SK-N-SH (cell line): ENCODE results near the gene NOVA1. TPM values are rescaled to one million over a fixed set of nuclear protein-coding genes. Genes with fewer than 3 reads are reported as not detected.

Experiments
- CTCF ChIA-PET: fragments of 300-600, 350-600 bp; formaldehyde crosslinking; extraction: SDS; loops from one replicate; lab custom pipeline; 2021; lab: Yijun Ruan, JAX
- POLR2A ChIA-PET: fragments of 350-600 bp; sonication (Branson Sonifier 250); formaldehyde crosslinking; extraction: SDS; loops from one replicate; lab custom pipeline; 2020; ENCODE audit warnings: antibody characterized with exemption, inconsistent platforms; lab: Yijun Ruan, JAX
- DNase-seq: peaks from one replicate; pipeline ENCODE4 v3.0.0; 2012
- H2AFZ ChIP-seq: fragments of 200-600 bp; sonication (generic); 2 replicates; pipeline ENCODE4 v1.8.1; 2016; ENCODE audit warnings: antibody characterized with exemption, mild to moderate bottlenecking, low read depth
- H3F3A ChIP-seq: fragments of 200-600 bp; sonication (generic); replicated peaks from 2 replicates; pipeline ENCODE3; 2016; ENCODE audit warnings: antibody characterized with exemption, mild to moderate bottlenecking; ENCODE audit not compliant: insufficient read depth
- H3K27ac ChIP-seq, 2 experiments: fragments of 200-500 bp in 1 of 2; fragments of 200-600 bp in 1 of 2; sonication (Bioruptor generic) in 1 of 2; sonication (generic), shearing (Covaris generic) in 1 of 2; 2 replicates each; pipeline versions ENCODE4 v1.5.1 to v1.6.1; 2014 to 2016; ENCODE audit warnings: low read depth in 2 of 2, inconsistent platforms in 1 of 2, low read length in 1 of 2, mild to moderate bottlenecking in 1 of 2, mixed read lengths in 1 of 2
- H3K27me3 ChIP-seq: fragments of 200-600 bp; sonication (generic), shearing (Covaris generic); 2 replicates; pipeline ENCODE4 v1.6.1; 2016; ENCODE audit warnings: mixed run types; ENCODE audit not compliant: insufficient read depth
- H3K36me3 ChIP-seq, 2 experiments: fragments of 200-500 bp in 1 of 2; fragments of 200-600 bp in 1 of 2; sonication (Bioruptor generic) in 1 of 2; sonication (generic) in 1 of 2; replicated peaks in 1 of 2; 2 replicates each; pipeline versions ENCODE3 to v1.5.1; 2014 to 2016; ENCODE audit warnings: low read length in 1 of 2, mild to moderate bottlenecking in 1 of 2; ENCODE audit not compliant: insufficient read depth in 2 of 2, control insufficient read depth in 1 of 2
- H3K4me1 ChIP-seq, 2 experiments: fragments of 200-500 bp in 1 of 2; fragments of 200-600 bp in 1 of 2; sonication (Bioruptor generic) in 1 of 2; sonication (generic), shearing (Covaris generic) in 1 of 2; 2 replicates each; pipeline versions ENCODE4 v1.5.1 to v1.6.1; 2014 to 2016; ENCODE audit warnings: low read depth in 1 of 2, low read length in 1 of 2, mixed run types in 1 of 2; ENCODE audit not compliant: insufficient read depth in 2 of 2, control insufficient read depth in 1 of 2
- H3K4me2 ChIP-seq: fragments of 200-600 bp; sonication (generic), shearing (Covaris generic); 2 replicates; pipeline ENCODE4 v1.6.1; 2017; ENCODE audit warnings: mixed run types
- H3K4me3 ChIP-seq, 2 experiments: fragments of 200-500 bp in 1 of 2; fragments of 200-600 bp in 1 of 2; sonication (Bioruptor generic) in 1 of 2; sonication (generic), shearing (Covaris generic) in 1 of 2; 2 replicates each; pipeline versions ENCODE4 v1.5.1 to v1.8.1; 2014 to 2016; ENCODE audit warnings: low read depth in 2 of 2, inconsistent platforms in 1 of 2, low read length in 1 of 2, mild to moderate bottlenecking in 1 of 2, mixed read lengths in 1 of 2, moderate library complexity in 1 of 2
- H3K79me2 ChIP-seq: fragments of 200-600 bp; sonication (generic); 2 replicates; pipeline ENCODE4 v1.8.1; 2017; ENCODE audit warnings: mild to moderate bottlenecking; ENCODE audit not compliant: insufficient read depth
- H3K9ac ChIP-seq: fragments of 200-600 bp; sonication (generic); 2 replicates; pipeline ENCODE4 v1.6.1; 2017; ENCODE audit warnings: mixed run types
- H3K9me2 ChIP-seq: fragments of 200-600 bp; sonication (generic); 2 replicates; pipeline ENCODE4 v1.6.1; 2017; ENCODE audit warnings: mixed run types
- H3K9me3 ChIP-seq: fragments of 200-600 bp; sonication (generic); 2 replicates; pipeline ENCODE4 v1.6.1; 2017; ENCODE audit warnings: mixed run types, mild to moderate bottlenecking, moderate library complexity
- H4K20me1 ChIP-seq: fragments of 200-600 bp; sonication (generic); 2 replicates; pipeline ENCODE4 v1.6.1; 2017; ENCODE audit warnings: mild to moderate bottlenecking, mixed run types; ENCODE audit not compliant: insufficient read depth
- CHD2 ChIP-seq: fragments of 150-350 bp; IDR thresholded peaks from 2 replicates; pipeline ENCODE4 v1.6.1; 2018; ENCODE audit warnings: low read length; ENCODE audit not compliant: partially characterized antibody
- ELF1 ChIP-seq: IDR thresholded peaks from 2 replicates; pipeline ENCODE4 v1.4.0; 2012
- EP300 ChIP-seq, 2 experiments: IDR thresholded peaks; 2 replicates each; pipeline versions ENCODE4 v1.4.0 to v1.6.1; 2012; ENCODE audit warnings: borderline replicate concordance in 1 of 2, low read depth in 1 of 2, low read length in 1 of 2
- FOSL2 ChIP-seq: IDR thresholded peaks from 2 replicates; pipeline ENCODE4 v1.4.0; 2012; ENCODE audit warnings: low read depth, mild to moderate bottlenecking, moderate library complexity, borderline replicate concordance
- FOXJ3 ChIP-seq: sonication (generic); formaldehyde crosslinking; IDR thresholded peaks from 2 replicates; pipeline ENCODE4 v1.5.1; 2020; ENCODE audit warnings: mild to moderate bottlenecking, missing genetic modification reagents
- FOXM1 ChIP-seq: IDR thresholded peaks from 2 replicates; pipeline ENCODE4 v1.4.0; 2012; ENCODE audit warnings: low read depth, mild to moderate bottlenecking
- GABPA ChIP-seq: IDR thresholded peaks from 2 replicates; pipeline ENCODE4 v1.4.0; 2012; ENCODE audit warnings: low read depth, mild to moderate bottlenecking
- GATA2 ChIP-seq: sonication (generic); formaldehyde crosslinking; IDR thresholded peaks from 2 replicates; pipeline ENCODE4 v1.5.0; 2020; ENCODE audit warnings: mild to moderate bottlenecking, missing genetic modification reagents
- JUND ChIP-seq: IDR thresholded peaks from 2 replicates; pipeline ENCODE4 v1.4.0; 2012
- MEF2A ChIP-seq: IDR thresholded peaks from 2 replicates; pipeline ENCODE4 v1.4.0; 2012; ENCODE audit warnings: low read depth, borderline replicate concordance
- MXI1 ChIP-seq: IDR thresholded peaks from 2 replicates; pipeline ENCODE4 v1.6.1; 2012; ENCODE audit warnings: mild to moderate bottlenecking, low read depth, low read length, improper control_type of control experiment
- PBX3 ChIP-seq: IDR thresholded peaks from 2 replicates; pipeline ENCODE4; 2012
- POLR2AphosphoS5 ChIP-seq: IDR thresholded peaks from 2 replicates; pipeline ENCODE4 v1.6.1; 2012; ENCODE audit warnings: low read depth, low read length
- RFX5 ChIP-seq: IDR thresholded peaks from 2 replicates; pipeline ENCODE4 v1.6.1; 2012; ENCODE audit warnings: mild to moderate bottlenecking, improper control_type of control experiment, low read length
- SMC3 ChIP-seq: IDR thresholded peaks from 2 replicates; pipeline ENCODE4 v1.6.1; 2012; ENCODE audit warnings: low read depth, low read length, improper control_type of control experiment
- TEAD4 ChIP-seq: IDR thresholded peaks from 2 replicates; pipeline ENCODE4 v1.4.0; 2012; ENCODE audit warnings: mild to moderate bottlenecking, borderline replicate concordance; ENCODE audit not compliant: insufficient read depth
- USF2 ChIP-seq: fragments of 150-350 bp; IDR thresholded peaks from 2 replicates; pipeline ENCODE4 v1.6.1; 2017; ENCODE audit warnings: antibody characterized with exemption, low read length, low read depth, borderline replicate concordance
- ZBTB33 ChIP-seq: IDR thresholded peaks from 2 replicates; pipeline ENCODE4 v1.4.0; 2012; ENCODE audit warnings: low read depth, borderline replicate concordance
- WGBS: methylation state at CpG from one replicate; pipeline ENCODE4 v1.1.6; 2017; ENCODE audit warnings: low lambda C conversion rate; 5-methylcytosine and 5-hydroxymethylcytosine counted together
- polyA plus RNA-seq, 3 experiments: library from polyadenylated mRNA; depleted of rRNA; stranded (reverse); fragments of >200 nt; gene quantifications; 2 replicates each; pipeline ENCODE4 v1.2.3, GENCODE V29; 2012
- TF ChIP-seq, protein P1 (sequence below): fragments of 200-600 bp; sonication (generic); IDR thresholded peaks from 2 replicates; pipeline ENCODE4 v1.6.1; 2017; ENCODE audit warnings: antibody characterized with exemption, mild to moderate bottlenecking, moderate library complexity
- TF ChIP-seq, protein P2 (sequence below): IDR thresholded peaks from 2 replicates; pipeline ENCODE4 v1.6.1; 2012; ENCODE audit warnings: mild to moderate bottlenecking, low read depth, low read length, moderate library complexity

NOVA1 gene
- polyA plus RNA-seq, 1 of the 3 experiments (the other 2 are of a cell fraction) = 0.44 TPM

GRCh38 chr14:26606729-26607312, 9.0 kb upstream of the NOVA1 start (continued):
- TF ChIP-seq SMC3 (no peak), FOXM1 (no peak)
- TF ChIP-seq, all 33 proteins: peak for 0

- POLR2A ChIA-PET = no interaction called here
- Histone ChIP-seq H3K9me3 (no peaks in the 10 kb centered on the region), H3K36me3 (no peaks in the 10 kb centered on the region), H3K27me3 (no peaks in the 10 kb centered on the region), H3F3A (no peaks in the 10 kb centered on the region), H3K4me2 (no peak overlapping the region), H3K27ac (no peak overlapping the region), H2AFZ (no peak overlapping the region), H3K9me2 (no peaks in the 10 kb centered on the region), H3K79me2 (no peaks in the 10 kb centered on the region), H3K4me3 (no peak overlapping the region), H3K9ac (no peak overlapping the region), H3K4me1 (no peaks in the 10 kb centered on the region), H4K20me1 (no peaks in the 10 kb centered on the region)
- 7% methylated on average over 2 of the region's 2 CpGs for WGBS
- CTCF ChIA-PET = no interaction called here
- TF ChIP-seq GATA2 (CRISPR knock-in tag) = no peak
- TF ChIP-seq JUND = no peak
- TF ChIP-seq MXI1 = no peak
- TF ChIP-seq PBX3 = no peak
- TF ChIP-seq ZBTB33 = no peak
- TF ChIP-seq POLR2AphosphoS5 = no peak
- TF ChIP-seq FOXJ3 (CRISPR knock-in tag) = no peak
- TF ChIP-seq, protein P1, sequence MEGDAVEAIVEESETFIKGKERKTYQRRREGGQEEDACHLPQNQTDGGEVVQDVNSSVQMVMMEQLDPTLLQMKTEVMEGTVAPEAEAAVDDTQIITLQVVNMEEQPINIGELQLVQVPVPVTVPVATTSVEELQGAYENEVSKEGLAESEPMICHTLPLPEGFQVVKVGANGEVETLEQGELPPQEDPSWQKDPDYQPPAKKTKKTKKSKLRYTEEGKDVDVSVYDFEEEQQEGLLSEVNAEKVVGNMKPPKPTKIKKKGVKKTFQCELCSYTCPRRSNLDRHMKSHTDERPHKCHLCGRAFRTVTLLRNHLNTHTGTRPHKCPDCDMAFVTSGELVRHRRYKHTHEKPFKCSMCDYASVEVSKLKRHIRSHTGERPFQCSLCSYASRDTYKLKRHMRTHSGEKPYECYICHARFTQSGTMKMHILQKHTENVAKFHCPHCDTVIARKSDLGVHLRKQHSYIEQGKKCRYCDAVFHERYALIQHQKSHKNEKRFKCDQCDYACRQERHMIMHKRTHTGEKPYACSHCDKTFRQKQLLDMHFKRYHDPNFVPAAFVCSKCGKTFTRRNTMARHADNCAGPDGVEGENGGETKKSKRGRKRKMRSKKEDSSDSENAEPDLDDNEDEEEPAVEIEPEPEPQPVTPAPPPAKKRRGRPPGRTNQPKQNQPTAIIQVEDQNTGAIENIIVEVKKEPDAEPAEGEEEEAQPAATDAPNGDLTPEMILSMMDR = no peak
- no peak for TF ChIP-seq FOXM1
- TF ChIP-seq MEF2A = no peak
- TF ChIP-seq USF2 = no peak
- TF ChIP-seq, protein P2, sequence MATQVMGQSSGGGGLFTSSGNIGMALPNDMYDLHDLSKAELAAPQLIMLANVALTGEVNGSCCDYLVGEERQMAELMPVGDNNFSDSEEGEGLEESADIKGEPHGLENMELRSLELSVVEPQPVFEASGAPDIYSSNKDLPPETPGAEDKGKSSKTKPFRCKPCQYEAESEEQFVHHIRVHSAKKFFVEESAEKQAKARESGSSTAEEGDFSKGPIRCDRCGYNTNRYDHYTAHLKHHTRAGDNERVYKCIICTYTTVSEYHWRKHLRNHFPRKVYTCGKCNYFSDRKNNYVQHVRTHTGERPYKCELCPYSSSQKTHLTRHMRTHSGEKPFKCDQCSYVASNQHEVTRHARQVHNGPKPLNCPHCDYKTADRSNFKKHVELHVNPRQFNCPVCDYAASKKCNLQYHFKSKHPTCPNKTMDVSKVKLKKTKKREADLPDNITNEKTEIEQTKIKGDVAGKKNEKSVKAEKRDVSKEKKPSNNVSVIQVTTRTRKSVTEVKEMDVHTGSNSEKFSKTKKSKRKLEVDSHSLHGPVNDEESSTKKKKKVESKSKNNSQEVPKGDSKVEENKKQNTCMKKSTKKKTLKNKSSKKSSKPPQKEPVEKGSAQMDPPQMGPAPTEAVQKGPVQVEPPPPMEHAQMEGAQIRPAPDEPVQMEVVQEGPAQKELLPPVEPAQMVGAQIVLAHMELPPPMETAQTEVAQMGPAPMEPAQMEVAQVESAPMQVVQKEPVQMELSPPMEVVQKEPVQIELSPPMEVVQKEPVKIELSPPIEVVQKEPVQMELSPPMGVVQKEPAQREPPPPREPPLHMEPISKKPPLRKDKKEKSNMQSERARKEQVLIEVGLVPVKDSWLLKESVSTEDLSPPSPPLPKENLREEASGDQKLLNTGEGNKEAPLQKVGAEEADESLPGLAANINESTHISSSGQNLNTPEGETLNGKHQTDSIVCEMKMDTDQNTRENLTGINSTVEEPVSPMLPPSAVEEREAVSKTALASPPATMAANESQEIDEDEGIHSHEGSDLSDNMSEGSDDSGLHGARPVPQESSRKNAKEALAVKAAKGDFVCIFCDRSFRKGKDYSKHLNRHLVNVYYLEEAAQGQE = no peak
- no peak for TF ChIP-seq TEAD4
- TF ChIP-seq CHD2 = no peak
- no peak for TF ChIP-seq FOSL2
- no peak for TF ChIP-seq RFX5
- TF ChIP-seq ELF1 = no peak
- no peak for TF ChIP-seq SMC3
- no peak for TF ChIP-seq GABPA
- TF ChIP-seq EP300 (IDR thresholded peaks at IDR 0.05; ENCODE audit: borderline replicate concordance in 1 of 2, low read depth in 1 of 2, low read length in 1 of 2) = no peak
- no peak for DNase-seq
These were observed 7.8 kb upstream of the NOVA1 start for GRCh38 chr14:26605602-26606001.
